Measurements from ENCODE around the gene TSBP1. TPM values are rescaled to one million over a fixed set of nuclear protein-coding genes. Genes with fewer than 3 reads are reported as not detected.

Gene TSBP1
- total and polyA plus RNA-seq, 2 of the 8 experiments (the other 6 are each of a cell fraction or from before 2014, with no cell fraction given), result not detected

GRCh38 chr6:32244946-32245398, 126.7 kb downstream of the TSBP1 start (continued):
- TF ChIP-seq SP1 (IDR thresholded peaks at IDR 0.05; ENCODE audit: low read depth, low read length) (no peak), CREB1 (IDR thresholded peaks at IDR 0.05) (peak; percentile 68; the same call in 1 of the 2 replicates), MAX (IDR thresholded peaks at IDR 0.05) (peak; percentile 82), POU5F1 (IDR thresholded peaks at IDR 0.05; ENCODE audit: low read depth, low read length) (no peak), SUZ12 (IDR thresholded peaks at IDR 0.05; ENCODE audit: low read length) (no peak), CTBP2 (IDR thresholded peaks at IDR 0.05; ENCODE audit: borderline replicate concordance, insufficient read depth, insufficient read length, low read length) (no peak), PHF8 (conservative IDR thresholded peaks at IDR 0.05; ENCODE audit: low read depth, low read length) (no peak; the same call in 1 of the 2 replicates)
